HepG2 (cell line): ENCODE measurements around the gene F7. TPM values are rescaled to one million over a fixed set of nuclear protein-coding genes. Genes with fewer than 3 reads are reported as not detected.

Experiments used
- CHD2 ChIP-seq: IDR thresholded peaks from 2 replicates; pipeline ENCODE4 v1.6.1; 2011; ENCODE audit warnings: low read depth, low read length, improper control_type of control experiment
- ELF1 ChIP-seq: sonication (generic); formaldehyde crosslinking; IDR thresholded peaks from 2 replicates; pipeline ENCODE4 v1.4.0; 2020; ENCODE audit warnings: missing genetic modification reagents
- GABPB1 ChIP-seq: IDR thresholded peaks from 2 replicates; pipeline ENCODE4 v1.6.1; 2016; ENCODE audit warnings: mild to moderate bottlenecking, missing genetic modification reagents, moderate library complexity, missing compliant biosample characterization
- HNF4A ChIP-seq: sonication (generic); formaldehyde crosslinking; IDR thresholded peaks from 2 replicates; pipeline ENCODE4 v1.4.0; 2020; ENCODE audit warnings: missing genetic modification reagents
- JARID2 ChIP-seq: sonication (generic); formaldehyde crosslinking; IDR thresholded peaks from 2 replicates; pipeline ENCODE4 v1.8.1; 2023; ENCODE audit warnings: missing genetic modification reagents, inconsistent platforms; ENCODE audit not compliant: insufficient replicate concordance
- KMT2A ChIP-seq: sonication (generic); formaldehyde crosslinking; IDR thresholded peaks from 2 replicates; pipeline ENCODE4 v1.4.0; 2020; ENCODE audit warnings: missing genetic modification reagents
- NFRKB ChIP-seq: fragments of 450-650 bp; IDR thresholded peaks from 2 replicates; pipeline ENCODE4 v1.6.1; 2017
- SATB2 ChIP-seq: sonication (generic); formaldehyde crosslinking; IDR thresholded peaks from 2 replicates; pipeline ENCODE4 v1.5.0; 2020; ENCODE audit warnings: missing genetic modification reagents
- SP5 ChIP-seq: IDR thresholded peaks from 2 replicates; pipeline ENCODE4 v1.6.1; 2016; ENCODE audit warnings: low read depth, borderline replicate concordance
- SRSF4 ChIP-seq: fragments of 200-400 bp; formaldehyde crosslinking; IDR thresholded peaks from one replicate; pipeline ENCODE4 v1.6.1; 2018; ENCODE audit warnings: mild to moderate bottlenecking, low read depth, low read length, moderate library complexity; ENCODE audit not compliant: poor library complexity, severe bottlenecking
- TGIF2 ChIP-seq: IDR thresholded peaks from 2 replicates; pipeline ENCODE4 v1.6.1; 2016; ENCODE audit warnings: control low read depth, missing compliant biosample characterization
- ZMYM2 ChIP-seq: sonication (generic); formaldehyde crosslinking; IDR thresholded peaks from 2 replicates; pipeline ENCODE4 v1.8.0; 2022; ENCODE audit warnings: mild to moderate bottlenecking, missing genetic modification reagents
- ZNF230 ChIP-seq: sonication (generic); formaldehyde crosslinking; IDR thresholded peaks from 2 replicates; pipeline ENCODE4 v1.4.0; 2020; ENCODE audit warnings: mild to moderate bottlenecking, missing genetic modification reagents
- ZNF407 ChIP-seq: sonication (generic); formaldehyde crosslinking; IDR thresholded peaks from one replicate; pipeline ENCODE4 v1.5.1; 2020; ENCODE audit warnings: mild to moderate bottlenecking, missing genetic modification reagents; ENCODE audit errors: not compliant biosample characterization
- ZNF460 ChIP-seq: sonication (generic); formaldehyde crosslinking; IDR thresholded peaks from 2 replicates; pipeline ENCODE4 v1.5.1; 2020; ENCODE audit warnings: missing genetic modification reagents, mild to moderate bottlenecking, borderline replicate concordance
- ZNF484 ChIP-seq: sonication (generic); formaldehyde crosslinking; IDR thresholded peaks from 2 replicates; pipeline ENCODE4 v1.5.1; 2020; ENCODE audit warnings: mild to moderate bottlenecking, low read depth, missing genetic modification reagents, borderline replicate concordance
- ZNF562 ChIP-seq: sonication (generic); formaldehyde crosslinking; IDR thresholded peaks from 2 replicates; pipeline ENCODE4 v1.8.0; 2022; ENCODE audit warnings: missing genetic modification reagents, borderline replicate concordance
- ZNF563 ChIP-seq: sonication (generic); formaldehyde crosslinking; IDR thresholded peaks from 2 replicates; pipeline ENCODE4 v1.8.0; 2022; ENCODE audit warnings: mild to moderate bottlenecking, moderate library complexity, missing genetic modification reagents
- ZNF652 ChIP-seq: IDR thresholded peaks from 2 replicates; pipeline ENCODE4 v1.6.1; 2016; ENCODE audit warnings: low read depth, borderline replicate concordance
- polyA plus RNA-seq, 8 experiments: library from polyadenylated mRNA; depleted of rRNA in 3 of 8; stranded (reverse) in 7 of 8; unstranded in 1 of 8; fragments of >200 nt; fragmentation: Illumina TruSeq in 4 of 8; extraction: Trizol in 4 of 8; gene quantifications; 2 replicates each; pipeline versions ENCODE4 v1.2.1 to v1.2.3, GENCODE V29; 2011 to 2016; ENCODE audit warnings: low read depth in 4 of 8, missing spikeins in 1 of 8, mixed read lengths in 1 of 8; ENCODE audit not compliant: insufficient read depth in 1 of 8
- total RNA-seq, 5 experiments: library from RNA; depleted of rRNA; stranded (reverse); fragments of >200 nt; fragmentation: Illumina TruSeq; extraction: Trizol; gene quantifications; 2 replicates each; pipeline ENCODE4 v1.2.3, GENCODE V29; 2016; ENCODE audit warnings: low read depth in 1 of 5
- TF ChIP-seq, protein P1 (sequence below): sonication (generic); formaldehyde crosslinking; IDR thresholded peaks from 2 replicates; pipeline ENCODE4 v1.4.0; 2020; ENCODE audit warnings: missing genetic modification reagents, mild to moderate bottlenecking, borderline replicate concordance

F7 gene
- total and polyA plus RNA-seq, 2 of the 13 experiments (the other 11 are each of a cell fraction or from before 2014, with no cell fraction given), result 12.6 to 26.5 TPM

- TF ChIP-seq SATB2 (no peak), HNF4A (peak; percentile 99), ZNF484 (CRISPR knock-in tag) (no peak; the same call in 1 of the 2 replicates), SP5 (0 out of 2 replicates have a peak, but pooled peaks have one; percentile 37), SRSF4 (no peak), ZNF460 (CRISPR knock-in tag) (no peak), GABPB1 (CRISPR knock-in tag) (peak; percentile 69; the same call in 1 of the 2 replicates), ELF1 (CRISPR knock-in tag) (peak; percentile 37), KMT2A (CRISPR knock-in tag) (peak; percentile 79), ZNF563 (peak; percentile 47; the same call in 1 of the 2 replicates), ZNF562 (CRISPR knock-in tag) (no peak), ZMYM2 (peak; percentile 21; the same call in 1 of the 2 replicates), NFRKB (no peak), ZNF230 (peak; percentile 40; the same call in 1 of the 2 replicates), ZNF407 (CRISPR knock-in tag) (peak; percentile 48), JARID2 (CRISPR knock-in tag) (no peak), CHD2 (no peak), ZNF652 (CRISPR knock-in tag) (0 out of 2 replicates have a peak, but pooled peaks have one; percentile 58), TGIF2 (CRISPR knock-in tag) (peak; percentile 92)
- TF ChIP-seq, protein P1, sequence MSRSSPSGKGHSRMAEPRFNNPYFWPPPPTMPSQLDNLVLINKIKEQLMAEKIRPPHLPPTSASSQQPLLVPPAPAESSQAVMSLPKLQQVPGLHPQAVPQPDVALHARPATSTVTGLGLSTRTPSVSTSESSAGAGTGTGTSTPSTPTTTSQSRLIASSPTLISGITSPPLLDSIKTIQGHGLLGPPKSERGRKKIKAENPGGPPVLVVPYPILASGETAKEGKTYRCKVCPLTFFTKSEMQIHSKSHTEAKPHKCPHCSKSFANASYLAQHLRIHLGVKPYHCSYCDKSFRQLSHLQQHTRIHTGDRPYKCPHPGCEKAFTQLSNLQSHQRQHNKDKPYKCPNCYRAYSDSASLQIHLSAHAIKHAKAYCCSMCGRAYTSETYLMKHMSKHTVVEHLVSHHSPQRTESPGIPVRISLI, result peak; percentile 31; the same call in 1 of the 2 replicates
Observed at GRCh38 chr13:113122550-113123225, 17.1 kb downstream of the F7 start, which contains the start of gene F10 (continued).
